Measurements from ENCODE around the gene DPYSL4.

DNA sequence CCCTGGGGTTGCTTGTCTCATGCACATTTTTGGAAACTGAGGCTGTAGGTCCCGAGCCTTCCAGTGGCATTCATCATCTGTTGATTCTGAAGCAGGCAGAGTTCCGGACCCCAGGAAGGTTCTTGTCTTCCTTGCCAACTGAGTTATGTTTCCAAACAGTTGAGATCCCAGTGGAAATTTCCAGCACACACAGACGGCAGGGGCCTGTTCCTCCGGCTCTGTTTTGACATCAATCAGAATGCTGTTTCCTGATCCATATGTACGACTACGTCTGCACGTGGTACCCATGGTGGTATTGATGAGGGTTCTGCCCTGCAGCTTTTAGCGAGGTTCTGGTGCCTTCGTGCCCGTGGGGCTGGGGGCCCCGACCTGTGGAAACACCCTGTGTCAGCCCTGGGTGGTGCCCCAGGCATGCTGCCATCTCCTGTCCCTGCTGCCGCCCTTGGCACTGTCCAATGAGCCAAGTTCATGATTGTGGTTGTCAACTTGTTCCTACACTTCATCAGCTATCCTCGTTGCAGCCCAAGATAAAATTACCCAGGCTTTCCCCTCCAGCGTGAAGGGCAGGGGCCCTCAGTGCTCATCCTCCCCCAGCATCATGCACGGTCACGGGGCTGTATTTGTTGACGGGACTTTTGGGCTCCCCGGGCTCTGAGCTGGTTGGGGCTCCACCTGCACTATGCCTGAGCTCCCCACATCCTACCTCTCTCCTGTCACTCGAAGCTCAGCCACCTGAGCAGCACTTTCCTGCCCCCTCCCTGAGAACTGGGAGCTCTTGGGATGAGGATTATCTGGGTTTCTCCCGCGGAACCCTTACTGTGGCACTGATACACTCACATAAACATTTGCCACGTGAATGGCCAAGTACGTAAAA is 7.8 kb upstream of the DPYSL4 start:
- TF ChIP-seq, protein P1, sequence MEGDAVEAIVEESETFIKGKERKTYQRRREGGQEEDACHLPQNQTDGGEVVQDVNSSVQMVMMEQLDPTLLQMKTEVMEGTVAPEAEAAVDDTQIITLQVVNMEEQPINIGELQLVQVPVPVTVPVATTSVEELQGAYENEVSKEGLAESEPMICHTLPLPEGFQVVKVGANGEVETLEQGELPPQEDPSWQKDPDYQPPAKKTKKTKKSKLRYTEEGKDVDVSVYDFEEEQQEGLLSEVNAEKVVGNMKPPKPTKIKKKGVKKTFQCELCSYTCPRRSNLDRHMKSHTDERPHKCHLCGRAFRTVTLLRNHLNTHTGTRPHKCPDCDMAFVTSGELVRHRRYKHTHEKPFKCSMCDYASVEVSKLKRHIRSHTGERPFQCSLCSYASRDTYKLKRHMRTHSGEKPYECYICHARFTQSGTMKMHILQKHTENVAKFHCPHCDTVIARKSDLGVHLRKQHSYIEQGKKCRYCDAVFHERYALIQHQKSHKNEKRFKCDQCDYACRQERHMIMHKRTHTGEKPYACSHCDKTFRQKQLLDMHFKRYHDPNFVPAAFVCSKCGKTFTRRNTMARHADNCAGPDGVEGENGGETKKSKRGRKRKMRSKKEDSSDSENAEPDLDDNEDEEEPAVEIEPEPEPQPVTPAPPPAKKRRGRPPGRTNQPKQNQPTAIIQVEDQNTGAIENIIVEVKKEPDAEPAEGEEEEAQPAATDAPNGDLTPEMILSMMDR (IDR thresholded peaks at IDR 0.05; ENCODE audit: insufficient read depth, low read depth, low read length): no peak
- no peak for TF ChIP-seq EZH2 (IDR thresholded peaks at IDR 0.05; ENCODE audit: insufficient read depth, low read length)

Measured in astrocyte (in vitro differentiated cells and primary cell).